HG02973 (cell line): Measurements from ENCODE around the gene SALL1.

Experiments used
- ATAC-seq: cut with Tn5 transposase; IDR thresholded peaks from one replicate; pipeline ENCODE4 v1.9.1; 2021; ENCODE audit warnings: moderate library complexity; ENCODE audit not compliant: unreplicated experiment

The SALL1 gene

GRCh38 chr16:51143196-51143977 is 7.7 kb downstream of the SALL1 start:
- ATAC-seq = no peak

- no peak for ATAC-seq
Measured at GRCh38 chr16:51141541-51141940, 9.5 kb downstream of the SALL1 start.

GRCh38 chr16:51141106-51141505 is 10.0 kb downstream of the SALL1 start:
- no peak for ATAC-seq

GRCh38 chr16:51140112-51140511 is 11.0 kb downstream of the SALL1 start:
- ATAC-seq = no peak

GRCh38 chr16:51139568-51139967 is 11.5 kb downstream of the SALL1 start:
- no peak for ATAC-seq

GRCh38 chr16:51138178-51138577 is 12.9 kb downstream of the SALL1 start:
- no peak for ATAC-seq

GRCh38 chr16:51137097-51137496 is 14.0 kb downstream of the SALL1 start:
- ATAC-seq = no peak

- no peak for ATAC-seq
Measured at GRCh38 chr16:51134876-51135275, 16.2 kb downstream of the SALL1 start.

- ATAC-seq = no peak
Measured at GRCh38 chr16:51134269-51134812, 16.7 kb downstream of the SALL1 start.

- ATAC-seq = no peak
Measured at GRCh38 chr16:51133688-51134087, 17.4 kb downstream of the SALL1 start.

- ATAC-seq = no peak
Measured at GRCh38 chr16:51133183-51133582, 17.9 kb downstream of the SALL1 start.

GRCh38 chr16:51132490-51133115 is 18.5 kb downstream of the SALL1 start:
- ATAC-seq = no peak

- no peak for ATAC-seq
Measured at GRCh38 chr16:51131619-51132018, 19.5 kb downstream of the SALL1 start.

GRCh38 chr16:51129105-51129504 is 22.0 kb downstream of the SALL1 start:
- no peak for ATAC-seq

- ATAC-seq = no peak
Measured at GRCh38 chr16:51125992-51126391, 25.1 kb downstream of the SALL1 start.

GRCh38 chr16:51124896-51125295 is 26.2 kb downstream of the SALL1 start:
- no peak for ATAC-seq

GRCh38 chr16:51121850-51122249 is 29.2 kb downstream of the SALL1 start:
- no peak for ATAC-seq

- ATAC-seq = no peak
Measured at GRCh38 chr16:51120730-51121347, 30.2 kb downstream of the SALL1 start.

- ATAC-seq = no peak
Measured at GRCh38 chr16:51119973-51120729, 30.9 kb downstream of the SALL1 start.

GRCh38 chr16:51119556-51119955 is 31.5 kb downstream of the SALL1 start:
- ATAC-seq = no peak

- no peak for ATAC-seq
Measured at GRCh38 chr16:51116353-51116752, 34.7 kb downstream of the SALL1 start.
